GM19468 (cell line): ENCODE data around the gene DHDH.
"Not testable (repeated sequence)": the region's sequence is repeated elsewhere in the genome, so short reads cannot be mapped to it uniquely, and the experiment has no call there.

Experiments used
- ATAC-seq: cut with Tn5 transposase; IDR thresholded peaks from one replicate; pipeline ENCODE4 v1.9.1; 2021; ENCODE audit warnings: mild to moderate bottlenecking, moderate library complexity, moderate number of reproducible peaks; ENCODE audit not compliant: unreplicated experiment; ENCODE audit errors: extremely low read depth

Gene DHDH

DNA sequence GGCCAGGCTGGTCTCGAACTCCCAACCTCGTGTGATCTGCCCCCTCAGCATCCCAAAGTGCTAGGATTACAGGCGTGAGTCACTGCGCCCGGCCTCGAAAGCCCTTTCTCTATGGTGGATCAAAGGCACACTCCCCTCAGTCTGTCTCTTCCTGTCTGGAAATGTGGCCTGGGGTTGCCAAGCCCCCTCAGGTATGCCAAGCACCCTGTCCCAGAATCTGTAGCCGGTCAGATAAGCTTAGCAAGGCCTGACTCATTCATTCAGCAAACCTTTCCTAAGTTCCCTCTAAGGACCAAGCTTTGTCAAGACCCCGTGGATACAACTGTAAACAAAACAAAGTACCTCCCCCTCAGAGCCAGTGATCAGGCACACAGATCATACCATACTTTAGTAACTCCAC is 19.3 kb upstream of the DHDH start:
- ATAC-seq: no peak

- ATAC-seq: no peak
These were observed 17.7 kb upstream of the DHDH start for GRCh38 chr19:48915757-48916156.

- no peak for ATAC-seq
These were observed 15.4 kb upstream of the DHDH start for GRCh38 chr19:48918071-48918470.

DNA sequence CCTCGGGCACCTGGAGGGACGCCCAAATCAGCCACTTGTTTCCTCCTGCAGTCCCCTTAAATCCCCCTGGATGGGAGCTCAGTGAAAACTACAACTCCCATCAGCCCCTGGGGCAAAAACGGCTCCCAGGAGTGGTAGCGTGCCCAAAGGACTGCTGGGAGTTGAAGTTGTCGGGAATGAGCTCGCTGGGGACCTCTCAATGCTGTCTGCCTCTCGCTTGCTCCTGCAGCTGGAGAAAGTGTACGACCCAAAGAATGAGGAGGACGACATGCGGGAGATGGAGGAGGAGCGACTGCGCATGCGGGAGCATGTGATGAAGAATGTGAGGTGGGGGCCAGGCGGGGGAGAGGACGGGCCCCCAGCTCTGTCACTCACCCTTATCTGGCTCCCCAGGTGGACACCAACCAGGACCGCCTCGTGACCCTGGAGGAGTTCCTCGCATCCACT is 14.7 kb upstream of the DHDH start:
- no peak for ATAC-seq

GRCh38 chr19:48919271-48919670 is 14.2 kb upstream of the DHDH start:
- ATAC-seq: not testable (repeated sequence)

- ATAC-seq: no peak
These were observed 12.6 kb upstream of the DHDH start for GRCh38 chr19:48920949-48921348.

GRCh38 chr19:48921721-48922500 is 11.6 kb upstream of the DHDH start:
- no peak for ATAC-seq

DNA sequence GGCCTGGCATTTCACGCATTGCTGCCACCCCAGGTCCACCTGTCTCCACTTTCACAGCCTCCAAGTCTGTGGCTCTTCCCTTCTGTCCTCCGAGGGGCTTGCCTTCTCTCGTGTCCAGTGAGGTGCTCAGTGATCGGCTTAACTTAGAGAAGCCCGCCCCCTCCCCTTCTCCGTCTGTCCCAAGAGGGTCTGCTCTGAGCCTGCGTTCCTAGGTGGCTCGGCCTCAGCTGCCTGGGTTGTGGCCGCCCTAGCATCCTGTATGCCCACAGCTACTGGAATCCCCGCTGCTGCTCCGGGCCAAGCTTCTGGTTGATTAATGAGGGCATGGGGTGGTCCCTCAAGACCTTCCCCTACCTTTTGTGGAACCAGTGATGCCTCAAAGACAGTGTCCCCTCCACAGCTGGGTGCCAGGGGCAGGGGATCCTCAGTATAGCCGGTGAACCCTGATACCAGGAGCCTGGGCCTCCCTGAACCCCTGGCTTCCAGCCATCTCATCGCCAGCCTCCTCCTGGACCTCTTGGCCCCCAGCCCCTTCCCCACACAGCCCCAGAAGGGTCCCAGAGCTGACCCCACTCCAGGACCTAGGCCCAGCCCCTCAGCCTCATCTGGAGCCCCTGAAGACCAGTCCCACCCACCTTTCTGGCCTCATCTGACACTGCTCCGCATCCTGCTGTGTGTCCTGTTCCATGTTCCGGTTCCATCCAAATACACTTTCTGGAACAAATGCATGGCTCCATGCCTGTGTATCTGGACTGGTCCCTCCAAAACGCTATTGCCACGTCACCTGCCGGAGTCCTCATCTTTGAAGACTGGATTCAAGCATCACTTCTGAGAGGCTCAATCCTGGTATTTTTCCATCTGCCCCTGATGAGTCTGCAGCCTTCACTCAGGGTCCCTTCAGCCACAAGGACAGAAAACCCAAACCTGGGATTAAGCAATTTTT is 10.7 kb upstream of the DHDH start:
- no peak for ATAC-seq

DNA sequence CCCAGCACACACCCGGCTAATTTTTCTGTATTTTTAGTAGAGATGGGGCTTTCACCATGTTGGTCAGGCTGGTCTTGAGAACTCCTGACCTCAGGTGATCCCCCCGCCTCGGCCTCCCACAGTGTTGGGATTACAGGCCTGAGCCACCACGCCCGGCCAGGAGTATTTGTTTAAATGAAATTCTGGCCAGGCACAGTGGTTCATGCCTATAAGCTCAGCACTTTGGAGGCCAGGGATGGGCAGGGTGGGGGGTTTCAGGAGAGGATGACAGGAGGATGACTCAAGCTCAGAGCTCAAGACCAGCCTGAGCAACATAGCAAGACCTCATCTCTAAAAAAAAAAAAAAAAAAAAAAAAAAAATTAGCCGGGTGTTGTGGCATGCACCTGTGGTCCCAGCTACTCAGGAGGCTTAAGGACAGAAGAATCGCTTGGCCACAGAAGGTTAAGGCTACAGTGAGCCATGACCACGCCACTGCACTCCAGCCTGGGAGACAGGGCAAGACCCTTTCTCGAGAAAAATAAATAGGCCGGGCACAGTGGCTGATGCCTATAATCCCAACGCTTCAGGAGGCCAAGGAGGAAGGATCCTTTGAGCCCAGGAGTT is 8.2 kb upstream of the DHDH start:
- no peak for ATAC-seq

DNA sequence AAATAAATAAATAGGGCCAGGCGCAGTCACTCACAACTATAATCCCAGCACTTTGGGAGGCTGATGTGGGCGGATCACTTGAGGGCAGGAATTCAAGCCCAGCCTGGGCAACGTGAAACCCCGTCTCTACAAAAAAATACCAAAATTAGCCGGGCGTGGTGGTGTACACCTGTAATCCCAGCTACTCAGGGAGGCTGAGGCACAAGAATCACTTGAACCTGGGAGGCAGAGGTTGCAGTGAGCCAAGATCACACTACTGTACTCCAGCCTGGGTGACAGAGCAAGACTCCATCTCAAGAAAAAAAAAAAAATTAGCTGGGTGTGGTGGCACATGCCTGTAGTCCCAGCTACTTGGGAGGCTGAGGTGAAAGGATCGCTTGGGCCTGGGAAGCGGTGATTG is 7.6 kb upstream of the DHDH start:
- not testable (repeated sequence) for ATAC-seq

GRCh38 chr19:48926909-48927308 is 6.6 kb upstream of the DHDH start:
- ATAC-seq: no peak

- ATAC-seq: not testable (repeated sequence)
These were observed 5.8 kb upstream of the DHDH start for GRCh38 chr19:48927692-48928091.

DNA sequence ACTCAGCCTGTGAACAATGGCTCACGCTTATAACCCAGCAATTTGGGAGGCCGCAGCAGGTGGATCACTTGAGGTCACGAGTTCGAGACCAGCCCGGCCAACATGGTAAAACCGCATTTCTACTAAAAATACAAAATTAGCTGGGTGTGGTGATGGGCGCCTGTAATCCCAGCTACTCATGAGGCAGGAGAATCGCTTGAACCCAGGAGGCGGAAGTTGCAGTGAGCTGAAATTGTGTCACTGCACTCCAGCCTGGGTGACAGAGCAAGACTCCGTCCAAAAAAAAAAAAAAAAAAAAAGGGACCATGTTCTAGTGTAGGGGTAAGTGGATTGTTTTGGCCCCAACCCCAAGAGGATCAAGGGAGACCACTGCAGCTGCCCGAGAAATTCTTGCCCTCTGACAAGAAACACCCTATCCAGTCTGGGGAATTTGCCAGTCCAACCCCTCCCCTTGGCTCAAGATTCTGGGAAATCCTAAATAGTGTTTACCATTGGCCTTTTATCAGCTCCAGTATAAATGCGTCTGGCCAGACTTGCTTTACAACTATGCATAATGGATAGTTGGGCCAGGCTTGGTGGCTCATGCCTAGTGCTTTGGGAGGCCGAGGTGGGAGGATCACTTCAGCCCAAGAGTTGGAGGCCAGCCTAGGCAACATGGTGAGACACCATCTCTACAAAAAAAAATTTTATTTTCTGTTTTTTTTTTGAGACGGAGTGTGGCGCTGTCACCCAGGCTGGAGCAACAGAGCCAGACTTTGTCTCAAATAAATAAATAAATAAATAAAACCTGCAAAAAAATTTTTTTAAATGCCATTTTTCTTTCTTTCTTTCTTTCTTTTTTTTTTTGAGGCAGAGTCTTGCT is 5.1 kb upstream of the DHDH start:
- no peak for ATAC-seq

GRCh38 chr19:48934837-48935236 is 1.3 kb downstream of the DHDH start:
- ATAC-seq: no peak

GRCh38 chr19:48935864-48936263 is 2.4 kb downstream of the DHDH start:
- ATAC-seq: no peak

DNA sequence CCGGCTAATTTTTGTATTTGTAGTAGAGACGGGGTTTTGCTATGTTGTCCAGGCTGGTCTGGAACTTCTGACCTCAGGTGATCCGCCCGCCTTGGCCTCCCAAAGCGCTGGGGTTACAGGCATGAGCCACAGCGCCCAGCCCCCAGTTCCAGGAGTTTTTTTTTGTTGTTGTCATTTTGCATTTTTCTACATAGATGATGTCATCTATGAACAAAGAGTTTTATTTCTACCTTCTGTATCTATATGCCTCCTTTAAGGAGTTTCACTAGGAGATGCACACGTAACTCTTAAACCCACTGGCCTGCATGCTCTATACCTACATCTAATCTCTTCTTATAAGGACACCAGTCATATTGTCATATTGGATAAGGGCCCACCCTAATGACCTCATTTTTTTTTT is 4.8 kb downstream of the DHDH start:
- ATAC-seq: no peak

- no peak for ATAC-seq
These were observed 7.4 kb downstream of the DHDH start for GRCh38 chr19:48940902-48941301.

GRCh38 chr19:48943081-48943480 is 9.6 kb downstream of the DHDH start:
- no peak for ATAC-seq

DNA sequence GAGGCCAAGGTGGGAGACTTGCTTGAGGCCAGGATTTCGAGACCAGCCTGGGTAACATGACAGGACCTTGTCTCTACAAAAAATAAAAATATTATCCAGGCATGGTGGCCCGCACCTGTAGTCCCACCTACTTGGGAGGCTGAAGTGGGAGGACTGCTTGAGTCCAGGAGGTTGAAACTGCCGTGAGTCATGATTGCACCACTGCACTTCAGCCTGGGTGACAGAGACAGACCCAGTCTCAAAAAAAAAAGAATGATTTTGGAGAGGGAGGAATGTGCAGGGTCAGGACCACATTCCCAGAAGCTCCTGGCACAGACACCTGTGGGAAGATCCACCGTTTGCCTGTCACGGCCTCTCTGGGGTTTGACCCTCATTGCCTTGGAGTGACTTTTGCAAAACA is 11.9 kb downstream of the DHDH start:
- ATAC-seq: no peak

GRCh38 chr19:48945817-48946216 is 12.3 kb downstream of the DHDH start:
- ATAC-seq: no peak
